ENCODE data around the gene PTPN12. TPM values are rescaled to one million over a fixed set of nuclear protein-coding genes. Genes with fewer than 3 reads are reported as not detected.

Gene PTPN12
- total RNA-seq (2014; rRNA removed; shearing (Covaris generic)) (24.9 and 25.6 TPM in 2 replicates), polyA plus RNA-seq (2016; fragmentation: Nextera tagmentation; extraction: Ambion mirVana) (18.7 and 21.7 TPM in 2 replicates)

- WGBS, 2 experiments (ENCODE audit: low coverage in 1 of 2, low lambda C conversion rate in 2 of 2, missing lambda C conversion rate in 2 of 2): 1 to 3% methylated on average over 18 to 49 of the region's 64 CpGs
- in situ Hi-C loops (cut with MboI): no loop called here
- Histone ChIP-seq H2AFZ (peak within 1 kb of the TSS; percentile 85), H3K4me2 (ENCODE audit: unreplicated experiment) (peak within 1 kb of the TSS; percentile 91), H3K9me3 (ENCODE audit: low read depth) (no peaks in the 10 kb centered on the region), H4K20me1 (ENCODE audit: insufficient read depth) (peaks cover 12% of the 10 kb centered on the region), H3K36me3 (ENCODE audit: low read depth) (no peaks in the 10 kb centered on the region), H3K79me2 (ENCODE audit: insufficient read depth) (peaks cover 58% of the 10 kb centered on the region), H3K9ac (peak within 1 kb of the TSS; percentile 96), H3K4me1 (ENCODE audit: insufficient read depth) (peaks cover 28% of the 10 kb centered on the region), H3K27ac (peak within 1 kb of the TSS; percentile 89), H3F3A (ENCODE audit: insufficient read depth) (peaks cover 34% of the 10 kb centered on the region), H3K9me2 (ENCODE audit: insufficient read depth) (no peaks in the 10 kb centered on the region), H3K27me3 (replicated peaks; ENCODE audit: insufficient read depth) (no peaks in the 10 kb centered on the region), H3K4me3 (peak within 1 kb of the TSS; percentile 92)
- TF ChIP-seq EZH2phosphoT487 (IDR thresholded peaks at IDR 0.05; ENCODE audit: insufficient read depth, low read depth): no peak
- TF ChIP-seq EZH2 (IDR thresholded peaks at IDR 0.05; ENCODE audit: insufficient read depth, poor library complexity, severe bottlenecking): no peak
- DNase-seq: no peak
These were observed at the start of gene PTPN12 for GRCh38 chr7:77537136-77537777. Gene PTPN12 (plus strand): TSS chr7:77537295. CDS start chr7:77537547, 252 bp downstream.

DNA sequence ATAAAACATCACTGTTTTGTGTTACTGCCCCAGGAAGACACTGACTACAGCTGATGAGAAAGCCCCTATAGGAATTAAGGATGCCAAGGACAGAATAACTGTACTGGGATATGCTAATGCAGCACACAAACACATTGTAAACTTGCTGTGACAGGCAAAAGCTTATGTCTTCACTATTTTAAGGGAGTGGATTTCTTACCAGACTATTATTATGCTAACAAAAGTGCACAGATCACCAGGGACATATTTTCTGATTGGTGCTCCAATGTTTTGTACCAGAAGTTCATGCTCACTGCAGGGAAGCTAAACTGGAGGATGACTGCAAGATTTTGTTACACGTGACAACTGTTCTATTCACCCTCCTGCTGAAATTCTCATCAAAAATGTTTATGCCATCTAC lies 48.1 kb upstream of the PTPN12 start:
- Histone ChIP-seq H3K4me2 (ENCODE audit: unreplicated experiment) (no peak overlapping the region), H3F3A (ENCODE audit: insufficient read depth) (no peaks in the 10 kb centered on the region), H3K36me3 (ENCODE audit: low read depth) (no peaks in the 10 kb centered on the region), H3K9ac (no peak overlapping the region), H3K27me3 (replicated peaks; ENCODE audit: insufficient read depth) (no peaks in the 10 kb centered on the region), H3K9me3 (ENCODE audit: low read depth) (no peaks in the 10 kb centered on the region), H3K27ac (no peak overlapping the region), H3K9me2 (ENCODE audit: insufficient read depth) (no peaks in the 10 kb centered on the region), H3K4me1 (ENCODE audit: insufficient read depth) (no peaks in the 10 kb centered on the region), H3K79me2 (ENCODE audit: insufficient read depth) (no peaks in the 10 kb centered on the region), H3K4me3 (no peak overlapping the region), H4K20me1 (ENCODE audit: insufficient read depth) (no peaks in the 10 kb centered on the region), H2AFZ (no peak overlapping the region)
- DNase-seq: no peak
- WGBS, 2 experiments (ENCODE audit: low coverage in 1 of 2, low lambda C conversion rate in 2 of 2, missing lambda C conversion rate in 2 of 2): 97 to 100% methylated on average over 1 of the region's 1 CpG
- TF ChIP-seq EZH2 (IDR thresholded peaks at IDR 0.05; ENCODE audit: insufficient read depth, poor library complexity, severe bottlenecking) (no peak), EZH2phosphoT487 (IDR thresholded peaks at IDR 0.05; ENCODE audit: insufficient read depth, low read depth) (no peak)
- in situ Hi-C loops (cut with MboI): no loop called here

GRCh38 chr7:77497079-77497478 lies 40.0 kb upstream of the PTPN12 start:
- Histone ChIP-seq H3K36me3 (ENCODE audit: low read depth) (no peaks in the 10 kb centered on the region), H4K20me1 (ENCODE audit: insufficient read depth) (no peaks in the 10 kb centered on the region), H3K9me3 (ENCODE audit: low read depth) (no peaks in the 10 kb centered on the region), H3K4me3 (no peak overlapping the region), H3K27me3 (replicated peaks; ENCODE audit: insufficient read depth) (no peaks in the 10 kb centered on the region), H3K9me2 (ENCODE audit: insufficient read depth) (no peaks in the 10 kb centered on the region), H2AFZ (no peak overlapping the region), H3F3A (ENCODE audit: insufficient read depth) (no peaks in the 10 kb centered on the region), H3K27ac (no peak overlapping the region), H3K4me1 (ENCODE audit: insufficient read depth) (no peaks in the 10 kb centered on the region), H3K4me2 (ENCODE audit: unreplicated experiment) (no peak overlapping the region), H3K9ac (no peak overlapping the region), H3K79me2 (ENCODE audit: insufficient read depth) (no peaks in the 10 kb centered on the region)
- no peak for TF ChIP-seq EZH2phosphoT487 (IDR thresholded peaks at IDR 0.05; ENCODE audit: insufficient read depth, low read depth)
- TF ChIP-seq EZH2 (IDR thresholded peaks at IDR 0.05; ENCODE audit: insufficient read depth, poor library complexity, severe bottlenecking): no peak
- no peak for DNase-seq
- 94 to 96% methylated on average over 5 of the region's 5 CpGs for WGBS, 2 experiments (ENCODE audit: low coverage in 1 of 2, low lambda C conversion rate in 2 of 2, missing lambda C conversion rate in 2 of 2)
- in situ Hi-C loops (cut with MboI): no loop called here

- no peak for DNase-seq
- Histone ChIP-seq H2AFZ (no peak overlapping the region; the same call in 1 of the 2 replicates), H3K36me3 (ENCODE audit: low read depth) (no peaks in the 10 kb centered on the region), H3K4me3 (no peak overlapping the region), H3K4me1 (ENCODE audit: insufficient read depth) (no peaks in the 10 kb centered on the region), H3K9me2 (ENCODE audit: insufficient read depth) (no peaks in the 10 kb centered on the region), H3K4me2 (ENCODE audit: unreplicated experiment) (no peak overlapping the region), H3K9ac (no peak overlapping the region), H3K79me2 (ENCODE audit: insufficient read depth) (no peaks in the 10 kb centered on the region), H3F3A (ENCODE audit: insufficient read depth) (no peaks in the 10 kb centered on the region), H3K27ac (no peak overlapping the region), H4K20me1 (ENCODE audit: insufficient read depth) (no peaks in the 10 kb centered on the region), H3K27me3 (replicated peaks; ENCODE audit: insufficient read depth) (no peaks in the 10 kb centered on the region), H3K9me3 (ENCODE audit: low read depth) (no peaks in the 10 kb centered on the region)
- TF ChIP-seq EZH2 (IDR thresholded peaks at IDR 0.05; ENCODE audit: insufficient read depth, poor library complexity, severe bottlenecking) (no peak), EZH2phosphoT487 (IDR thresholded peaks at IDR 0.05; ENCODE audit: insufficient read depth, low read depth) (no peak)
- WGBS, 2 experiments (ENCODE audit: low coverage in 1 of 2, low lambda C conversion rate in 2 of 2, missing lambda C conversion rate in 2 of 2): 79 to 81% methylated on average over 6 of the region's 6 CpGs
- in situ Hi-C loops (cut with MboI): no loop called here
These were observed 38.3 kb upstream of the PTPN12 start for GRCh38 chr7:77498659-77499379.

All from GM23248 (cell line).